GM20000 (cell line): ENCODE data around the gene GRB10.

ENCODE experiments used
- DNase-seq: peaks from one replicate; pipeline ENCODE4 v3.0.0; 2012; ENCODE audit warnings: low spot score
- CTCF ChIP-seq: IDR thresholded peaks from 2 replicates; pipeline ENCODE4 v1.5.1; 2012; ENCODE audit warnings: mild to moderate bottlenecking, control low read depth; ENCODE audit errors: extremely low read depth, missing control alignments

GRB10 gene

DNA sequence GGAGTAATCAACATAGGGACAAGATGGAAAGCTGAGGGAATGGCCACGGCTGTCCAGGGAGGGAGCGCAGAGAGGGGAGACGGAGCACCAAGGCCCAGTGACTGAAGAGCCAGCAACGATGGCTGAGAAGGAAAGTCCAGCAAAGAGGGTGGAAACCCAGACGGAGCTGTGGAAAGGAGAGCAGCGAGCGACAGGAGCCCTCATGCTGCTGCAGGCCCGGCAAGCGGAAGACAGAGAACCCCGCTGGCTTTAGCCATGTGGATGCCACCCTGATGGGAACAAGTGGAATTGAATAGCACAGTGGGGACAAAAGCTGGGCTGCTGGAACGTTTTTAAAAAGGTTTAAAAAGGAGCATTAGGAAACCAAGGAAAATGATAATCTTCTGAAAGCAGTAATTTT is 134.6 kb downstream of the GRB10 start:
- TF ChIP-seq CTCF = no peak
- no peak for DNase-seq

- TF ChIP-seq CTCF = no peak
- no peak for DNase-seq
Measured at GRCh38 chr7:50647286-50647980, 135.3 kb downstream of the GRB10 start.

- TF ChIP-seq CTCF = no peak
- no peak for DNase-seq
Measured at GRCh38 chr7:50646069-50646468, 136.6 kb downstream of the GRB10 start.

GRCh38 chr7:50645186-50645585 is 137.5 kb downstream of the GRB10 start:
- no peak for TF ChIP-seq CTCF
- DNase-seq = no peak

- DNase-seq = no peak
- TF ChIP-seq CTCF = no peak
Measured at GRCh38 chr7:50644586-50644985, 138.1 kb downstream of the GRB10 start.

- TF ChIP-seq CTCF = no peak
Measured at GRCh38 chr7:50644114-50644513, 138.6 kb downstream of the GRB10 start.

GRCh38 chr7:50641442-50642405 is 141.0 kb downstream of the GRB10 start:
- TF ChIP-seq CTCF = no peak
- no peak for DNase-seq

More at GRCh38 chr7:50644114-50644513, 138.6 kb downstream of the GRB10 start:
- no peak for DNase-seq
